Progenitor cell of endocrine pancreas (in vitro differentiated cells): ENCODE measurements around the gene RASA3. TPM values are rescaled to one million over a fixed set of nuclear protein-coding genes. Genes with fewer than 3 reads are reported as not detected.
A peak's percentile ranks its signal among the peaks of the same experiment; 100 is the strongest.

ENCODE experiments used
- DNase-seq: peaks from one replicate; pipeline ENCODE4 v3.0.0; 2021; ENCODE audit warnings: low spot score; ENCODE audit not compliant: unreplicated experiment
- H3K27ac Mint-ChIP-seq: 2 replicates; pipeline ENCODE4 v1.8.0; 2021; ENCODE audit warnings: mild to moderate bottlenecking, moderate library complexity, mixed read lengths
- H3K27me3 Mint-ChIP-seq: 2 replicates; pipeline ENCODE4 v1.8.0; 2021; ENCODE audit warnings: mixed read lengths
- H3K36me3 Mint-ChIP-seq: 2 replicates; pipeline ENCODE4 v1.8.0; 2022; ENCODE audit warnings: mixed read lengths; ENCODE audit not compliant: insufficient read depth
- H3K4me1 Mint-ChIP-seq: 2 replicates; pipeline ENCODE4 v1.8.0; 2021; ENCODE audit warnings: low read depth, mixed read lengths
- H3K4me3 Mint-ChIP-seq: 2 replicates; pipeline ENCODE4 v1.8.0; 2021; ENCODE audit warnings: low read depth, mild to moderate bottlenecking, moderate library complexity, mixed read lengths
- H3K9me3 Mint-ChIP-seq: 2 replicates; pipeline ENCODE4 v1.8.0; 2021; ENCODE audit warnings: low read depth, mixed read lengths
- CTCF ChIP-seq: fragments of 200-600 bp; sonication (generic); IDR thresholded peaks from one replicate; pipeline ENCODE4 v1.5.0; 2021; ENCODE audit warnings: antibody characterized with exemption, mild to moderate bottlenecking; ENCODE audit not compliant: unreplicated experiment
- total RNA-seq: library from RNA; stranded (reverse); gene quantifications from 2 replicates; pipeline ENCODE4 v1.2.1, GENCODE V29; 2021

RASA3 gene
- total RNA-seq, 1 donor from 2014 or later, result 6.3 TPM

DNA sequence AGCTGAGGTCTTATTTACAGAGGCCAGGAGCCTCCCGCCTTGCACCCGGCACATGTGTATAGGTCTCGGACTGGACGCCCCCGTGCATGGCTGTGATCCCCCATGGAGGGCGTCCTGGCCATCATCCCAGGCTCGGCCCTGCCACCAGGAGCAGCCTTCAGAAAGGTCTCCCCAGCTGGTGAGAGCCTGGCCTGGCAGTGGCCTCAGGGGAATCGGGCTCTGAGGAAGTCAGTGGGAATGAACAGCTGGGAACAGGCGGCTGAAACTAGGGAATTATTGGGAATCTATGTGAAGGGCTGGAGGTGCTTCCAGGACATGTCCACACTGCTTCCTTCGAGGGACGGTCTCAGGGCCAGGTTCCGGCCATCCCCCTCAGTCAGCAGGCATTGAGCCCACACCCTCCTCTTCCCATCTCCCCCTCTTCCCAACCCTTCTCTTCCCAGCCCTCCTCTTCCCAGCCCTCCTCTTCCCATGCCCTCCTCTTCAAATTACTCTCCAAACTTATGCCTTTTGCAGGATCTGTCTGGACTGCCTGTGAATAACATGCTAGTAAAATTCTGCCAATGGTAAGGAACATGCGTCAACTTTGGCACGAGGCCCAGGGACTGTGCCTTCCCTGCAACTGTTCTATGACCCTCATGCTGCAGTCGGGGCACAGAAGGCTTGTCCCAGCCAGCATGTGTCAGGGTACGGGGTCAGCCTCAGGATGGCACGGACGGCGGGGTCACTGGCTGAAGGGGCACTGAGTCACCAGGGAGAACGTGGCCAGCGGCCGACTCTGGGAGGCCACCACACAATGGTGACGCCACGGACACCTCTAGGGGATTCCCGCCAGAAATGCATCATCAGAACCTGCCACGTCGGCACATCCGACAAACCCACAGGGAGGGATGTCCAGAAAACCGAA, 134.3 kb downstream of the RASA3 start:
- no peak for TF ChIP-seq CTCF
- Mint-ChIP-seq H3K27ac (no peak overlapping the region), H3K36me3 (no peaks in the 10 kb centered on the region), H3K4me1 (no peaks in the 10 kb centered on the region), H3K4me3 (no peak overlapping the region), H3K27me3 (no peaks in the 10 kb centered on the region), H3K9me3 (no peaks in the 10 kb centered on the region)
- no peak for DNase-seq

- H3K27ac Mint-ChIP-seq, result peak overlapping the region; percentile 56
Observed at GRCh38 chr13:113996912-113997745, 135.3 kb downstream of the RASA3 start.

GRCh38 chr13:113996081-113996911, 136.1 kb downstream of the RASA3 start:
- TF ChIP-seq CTCF, result no peak
- H3K27me3 Mint-ChIP-seq, result no peaks in the 10 kb centered on the region
- H3K27ac Mint-ChIP-seq, result no peak overlapping the region
- no peaks in the 10 kb centered on the region for H3K9me3 Mint-ChIP-seq
- no peaks in the 10 kb centered on the region for H3K4me1 Mint-ChIP-seq
- DNase-seq, result no peak
- H3K36me3 Mint-ChIP-seq, result peaks cover 3% of the 10 kb centered on the region
- no peak overlapping the region for H3K4me3 Mint-ChIP-seq

More at GRCh38 chr13:113996912-113997745, 135.3 kb downstream of the RASA3 start:
- H3K4me3 Mint-ChIP-seq, result no peak overlapping the region
- no peaks in the 10 kb centered on the region for H3K9me3 Mint-ChIP-seq
- no peaks in the 10 kb centered on the region for H3K36me3 Mint-ChIP-seq
- TF ChIP-seq CTCF, result no peak
- no peak for DNase-seq
- H3K27me3 Mint-ChIP-seq, result no peaks in the 10 kb centered on the region
- H3K4me1 Mint-ChIP-seq, result no peaks in the 10 kb centered on the region

DNA sequence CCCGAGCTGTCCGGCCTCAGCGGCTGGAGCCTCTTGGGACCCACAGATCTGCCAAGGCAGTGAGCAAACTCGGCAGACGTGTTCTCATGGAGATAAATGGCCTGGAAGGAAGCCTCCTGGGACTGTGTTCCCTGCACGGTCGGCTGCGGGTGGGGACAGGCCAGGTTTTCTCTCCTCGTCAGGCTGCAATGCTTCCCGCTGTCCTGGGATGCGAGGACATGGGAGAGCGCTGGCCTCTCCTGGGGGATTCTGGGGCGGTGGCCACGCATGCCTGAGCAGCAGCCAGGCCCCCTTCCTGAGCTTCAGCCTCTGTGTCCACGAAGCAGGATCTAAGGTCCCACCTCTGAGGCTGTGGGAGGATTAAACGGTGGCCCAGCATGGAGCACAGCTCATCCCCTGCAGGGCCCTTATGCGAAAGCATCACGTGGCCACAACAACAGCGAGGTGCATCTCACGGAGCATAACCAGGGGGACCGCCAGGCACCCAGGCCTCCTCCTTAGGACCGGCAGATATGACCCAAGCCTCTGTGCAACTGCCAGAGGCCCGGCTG, 137.3 kb downstream of the RASA3 start:
- DNase-seq, result no peak
- Mint-ChIP-seq H3K4me3 (no peak overlapping the region), H3K4me1 (no peaks in the 10 kb centered on the region), H3K27ac (no peak overlapping the region), H3K27me3 (no peaks in the 10 kb centered on the region), H3K9me3 (no peaks in the 10 kb centered on the region), H3K36me3 (peaks cover 3% of the 10 kb centered on the region)
- TF ChIP-seq CTCF, result no peak
